HK-2 (cell line): ENCODE data around the gene NADSYN1.

Experiments
- DNase-seq: peaks from one replicate; pipeline ENCODE4 v3.0.0-alpha.2; 2018; ENCODE audit not compliant: unreplicated experiment

NADSYN1 gene

DNA sequence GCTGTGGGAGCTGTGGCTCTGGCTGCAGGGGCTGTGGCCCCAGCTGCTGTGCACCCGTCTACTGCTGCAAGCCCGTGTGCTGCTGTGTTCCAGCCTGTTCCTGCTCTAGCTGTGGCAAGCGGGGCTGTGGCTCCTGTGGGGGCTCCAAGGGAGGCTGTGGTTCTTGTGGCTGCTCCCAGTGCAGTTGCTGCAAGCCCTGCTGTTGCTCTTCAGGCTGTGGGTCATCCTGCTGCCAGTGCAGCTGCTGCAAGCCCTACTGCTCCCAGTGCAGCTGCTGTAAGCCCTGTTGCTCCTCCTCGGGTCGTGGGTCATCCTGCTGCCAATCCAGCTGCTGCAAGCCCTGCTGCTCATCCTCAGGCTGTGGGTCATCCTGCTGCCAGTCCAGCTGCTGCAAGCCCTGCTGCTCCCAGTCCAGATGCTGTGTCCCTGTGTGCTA, 95.7 kb downstream of the NADSYN1 start:
- DNase-seq: no peak
